Fibroblast of pulmonary artery (primary cell): Measurements from ENCODE around the gene SH2D1A.

Experiments used
- DNase-seq: peaks from one replicate; pipeline ENCODE4 v3.0.0-alpha.2; 2010; ENCODE audit warnings: low read depth
- H3K4me3 ChIP-seq: replicated peaks from 2 replicates; pipeline ENCODE4 v1.5.1; 2011; ENCODE audit warnings: low read depth, mild to moderate bottlenecking, control low read depth, low read length, moderate library complexity
- TF ChIP-seq, protein P1 (sequence below): IDR thresholded peaks from 2 replicates; pipeline ENCODE4 v1.5.1; 2011; ENCODE audit warnings: mild to moderate bottlenecking, control low read depth, low read length, inconsistent platforms; ENCODE audit errors: missing control alignments

Gene SH2D1A

DNA sequence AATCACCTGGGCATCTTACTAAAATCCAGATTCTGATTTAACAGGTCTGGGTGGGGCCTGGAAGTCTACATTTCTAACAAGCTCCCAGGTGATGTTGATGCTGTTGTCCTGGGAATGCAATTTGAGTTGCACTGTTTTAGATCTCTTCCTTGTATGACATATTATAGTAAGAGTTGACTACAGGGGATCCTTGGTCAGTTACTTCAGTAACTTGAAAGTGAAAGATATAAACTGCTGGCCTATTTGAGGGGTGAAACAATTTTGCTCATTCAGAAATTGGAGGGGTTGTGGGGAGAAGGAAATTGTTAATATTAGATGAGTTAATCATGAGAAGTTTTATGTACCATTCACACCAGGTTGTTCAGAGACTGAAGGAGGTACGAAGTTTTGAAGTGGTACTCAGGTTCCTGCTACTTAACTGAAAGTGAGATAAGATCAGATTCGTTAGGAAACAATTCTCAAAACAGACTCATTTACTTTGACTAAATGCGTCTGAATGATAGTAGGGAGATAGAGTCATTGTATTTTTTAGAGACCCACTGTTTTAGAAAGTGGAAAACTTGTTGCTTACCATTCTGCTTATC, 12.5 kb downstream of the SH2D1A start:
- TF ChIP-seq, protein P1, sequence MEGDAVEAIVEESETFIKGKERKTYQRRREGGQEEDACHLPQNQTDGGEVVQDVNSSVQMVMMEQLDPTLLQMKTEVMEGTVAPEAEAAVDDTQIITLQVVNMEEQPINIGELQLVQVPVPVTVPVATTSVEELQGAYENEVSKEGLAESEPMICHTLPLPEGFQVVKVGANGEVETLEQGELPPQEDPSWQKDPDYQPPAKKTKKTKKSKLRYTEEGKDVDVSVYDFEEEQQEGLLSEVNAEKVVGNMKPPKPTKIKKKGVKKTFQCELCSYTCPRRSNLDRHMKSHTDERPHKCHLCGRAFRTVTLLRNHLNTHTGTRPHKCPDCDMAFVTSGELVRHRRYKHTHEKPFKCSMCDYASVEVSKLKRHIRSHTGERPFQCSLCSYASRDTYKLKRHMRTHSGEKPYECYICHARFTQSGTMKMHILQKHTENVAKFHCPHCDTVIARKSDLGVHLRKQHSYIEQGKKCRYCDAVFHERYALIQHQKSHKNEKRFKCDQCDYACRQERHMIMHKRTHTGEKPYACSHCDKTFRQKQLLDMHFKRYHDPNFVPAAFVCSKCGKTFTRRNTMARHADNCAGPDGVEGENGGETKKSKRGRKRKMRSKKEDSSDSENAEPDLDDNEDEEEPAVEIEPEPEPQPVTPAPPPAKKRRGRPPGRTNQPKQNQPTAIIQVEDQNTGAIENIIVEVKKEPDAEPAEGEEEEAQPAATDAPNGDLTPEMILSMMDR, result no peak
- H3K4me3 ChIP-seq, result no peak overlapping the region
- DNase-seq, result no peak

DNA sequence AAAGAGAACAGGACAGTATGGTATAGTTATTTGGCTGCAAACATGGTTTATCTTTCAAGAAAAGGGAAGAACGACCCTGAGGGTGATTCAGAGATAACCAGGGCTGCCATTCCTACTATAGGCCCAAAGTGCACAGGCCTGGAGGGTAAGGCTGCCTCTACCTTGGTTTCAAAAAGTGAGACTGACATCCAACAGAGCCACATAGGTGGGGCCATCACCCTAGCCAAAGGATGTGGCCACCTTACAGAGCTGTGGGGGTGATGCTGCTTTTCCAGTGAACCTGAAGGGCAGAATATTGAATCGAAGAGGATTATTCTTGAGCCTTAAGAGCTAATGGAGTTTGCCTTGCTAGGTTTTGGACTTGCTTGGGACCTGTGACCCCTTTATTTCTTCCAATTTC, 15.7 kb downstream of the SH2D1A start:
- no peak for DNase-seq
- TF ChIP-seq, protein P1, result no peak
- no peak overlapping the region for H3K4me3 ChIP-seq

DNA sequence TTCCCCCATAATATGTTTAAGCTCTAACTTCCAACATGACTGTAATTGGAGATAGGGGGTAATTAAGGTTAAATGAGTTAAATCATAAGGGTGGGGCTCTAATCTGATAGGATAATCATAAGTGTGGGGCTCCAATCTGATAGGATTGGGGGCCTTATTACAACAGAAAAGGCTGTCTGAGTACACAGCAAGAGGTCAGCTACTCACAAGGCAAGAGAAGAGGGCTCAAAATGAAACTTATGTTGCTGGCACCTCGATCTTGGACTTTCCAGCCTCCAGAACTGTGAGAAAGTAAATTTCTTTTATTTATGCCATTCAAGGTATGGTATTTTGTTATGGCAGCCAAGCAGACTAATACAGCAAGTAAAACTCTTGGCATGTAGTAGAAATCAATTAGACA, 16.4 kb downstream of the SH2D1A start:
- H3K4me3 ChIP-seq, result no peak overlapping the region
- no peak for DNase-seq

DNA sequence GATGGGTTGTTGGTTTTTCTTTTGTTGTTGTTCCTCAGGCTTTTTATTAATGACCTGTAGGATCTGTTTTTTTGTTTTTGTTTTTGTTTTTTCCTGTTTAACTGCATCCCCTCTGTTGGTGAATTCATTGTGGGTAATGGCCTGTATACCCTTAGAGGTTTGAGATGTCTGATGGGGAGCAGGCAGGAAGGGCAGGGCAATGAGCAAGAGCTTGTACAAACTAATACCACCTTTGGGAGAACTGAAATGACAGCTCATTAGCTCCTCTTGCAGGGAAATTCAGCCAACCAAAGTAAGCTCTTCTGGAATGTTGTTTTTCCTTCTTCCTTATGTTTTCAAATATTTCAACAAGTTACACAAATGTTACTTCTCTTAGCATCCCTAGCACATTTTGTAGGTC, 23.4 kb downstream of the SH2D1A start:
- no peak for DNase-seq
- TF ChIP-seq, protein P1, result no peak
- no peak overlapping the region for H3K4me3 ChIP-seq

More for the DNA sequence above, 16.4 kb downstream of the SH2D1A start:
- TF ChIP-seq, protein P1, result no peak

DNA sequence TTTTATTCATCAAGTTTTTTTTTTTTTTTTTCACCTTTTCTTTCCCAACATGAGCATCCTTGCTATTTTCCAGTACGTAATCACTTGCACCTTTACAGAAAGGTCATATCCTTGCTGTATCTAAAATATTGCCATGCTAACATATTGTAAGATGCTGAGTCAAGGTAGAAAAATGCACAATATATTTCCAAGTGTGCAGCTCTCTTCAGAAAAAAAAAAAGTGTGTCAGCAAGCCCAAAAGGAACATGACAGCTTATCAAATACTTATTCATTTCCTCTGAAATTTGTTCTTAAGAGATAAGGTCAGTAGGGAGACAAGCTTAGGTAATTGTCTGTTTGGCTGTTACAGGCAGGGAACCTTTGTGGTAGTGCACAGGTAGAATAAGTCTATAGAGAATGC, 27.0 kb downstream of the SH2D1A start:
- H3K4me3 ChIP-seq, result no peak overlapping the region
- DNase-seq, result no peak

DNA sequence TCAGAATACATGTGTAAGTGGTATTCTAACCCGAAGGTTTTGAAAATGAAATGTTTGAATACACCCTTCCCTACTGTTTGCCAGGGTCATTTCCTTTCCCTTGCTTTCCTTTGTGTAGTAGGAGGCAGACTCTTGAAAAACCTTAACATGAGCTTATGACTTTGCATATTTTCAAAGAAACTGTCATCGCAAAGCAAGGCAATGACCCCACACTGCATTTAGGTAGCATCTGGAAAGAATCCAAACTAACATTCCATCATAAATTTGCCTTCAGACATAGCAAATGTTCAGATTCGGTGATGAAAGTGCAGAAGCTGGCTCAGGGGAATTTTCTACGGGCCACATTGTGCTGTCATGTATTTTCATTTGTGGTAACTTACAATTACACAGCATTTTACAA, 32.3 kb downstream of the SH2D1A start:
- no peak overlapping the region for H3K4me3 ChIP-seq
- TF ChIP-seq, protein P1, result no peak
- no peak for DNase-seq

More for the DNA sequence above, 27.0 kb downstream of the SH2D1A start:
- TF ChIP-seq, protein P1, result no peak

DNA sequence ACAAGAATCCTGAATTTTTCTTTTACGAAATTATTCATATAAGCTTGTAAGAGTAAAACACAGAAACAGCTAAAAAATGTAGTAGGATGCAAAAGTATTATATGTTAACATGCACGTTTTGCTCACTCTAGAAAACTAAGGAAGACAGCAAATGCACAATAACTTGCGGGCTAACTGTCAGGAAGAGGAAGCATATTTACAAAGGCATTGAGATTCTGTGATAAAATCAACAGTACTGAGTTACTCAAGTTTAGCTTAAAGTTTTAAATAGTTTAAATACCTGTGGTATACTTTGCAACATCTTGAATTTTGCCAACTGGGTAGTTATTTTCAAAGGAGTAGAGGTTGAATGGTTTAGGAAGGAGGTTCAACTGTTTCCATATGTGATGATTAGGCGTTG, 37.0 kb downstream of the SH2D1A start:
- TF ChIP-seq, protein P1, result no peak
- DNase-seq, result no peak

More for the DNA sequence above, 37.0 kb downstream of the SH2D1A start:
- no peak overlapping the region for H3K4me3 ChIP-seq
